Measurements from ENCODE around the gene TAS2R60. TPM values are rescaled to one million over a fixed set of nuclear protein-coding genes. Genes with fewer than 3 reads are reported as not detected.
A peak's percentile ranks its signal among the peaks of the same experiment; 100 is the strongest.

TAS2R60 gene
- total and polyA plus RNA-seq, 4 experiments from 2014 or later = 0.36 to 1.4 (median 0.92) TPM

DNA sequence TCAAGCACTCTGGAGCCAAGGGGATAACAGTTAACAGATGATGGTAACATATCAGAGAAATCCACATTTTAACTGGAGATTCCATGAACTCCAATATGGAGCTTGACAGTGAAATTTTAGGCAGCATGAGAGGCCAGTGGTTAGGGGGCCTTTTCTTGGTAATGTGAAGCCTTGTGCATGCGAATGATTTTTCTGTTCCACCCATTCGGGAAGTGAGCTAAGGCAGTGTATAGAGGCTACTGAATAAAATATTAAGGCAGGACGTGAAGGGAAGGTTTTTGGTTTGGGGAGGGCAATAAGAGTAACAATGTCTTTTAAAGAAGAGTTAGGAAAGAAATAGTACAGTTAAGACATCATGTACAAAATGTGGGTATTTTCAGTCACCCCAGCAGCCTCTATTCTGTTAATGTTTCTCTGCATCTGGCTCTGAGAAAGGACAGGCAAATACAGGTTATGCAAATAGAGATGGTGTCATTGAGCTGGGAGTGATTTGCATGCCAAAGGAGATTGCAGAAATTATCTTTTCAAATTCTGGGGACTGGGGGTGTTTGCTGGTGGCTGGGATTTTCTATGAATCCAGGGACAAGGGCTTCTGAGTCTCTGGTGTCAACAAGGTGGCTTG lies 6.8 kb upstream of the TAS2R60 start:
- peaks cover 4 to 17% of the 10 kb centered on the region in 2 donors for H3K36me3 Mint-ChIP-seq
- H3K36me3 ChIP-seq (ENCODE audit: insufficient read depth, low read length) = no peaks in the 10 kb centered on the region
- peaks cover 10 to 20% (median 12%) of the 10 kb centered on the region in 4 donors for H3K4me1 Mint-ChIP-seq
- ChIA-PET CTCF (ENCODE audit: partially characterized antibody) (interaction anchor here (0.7 kb wide), 1 partner anchor 140 kb away, joined by 3 read pairs; no protein-coding TSS in a partner anchor), POLR2A (ENCODE audit: partially characterized antibody) (no interaction called here)
- no peak overlapping the region for H3K27ac ChIP-seq (ENCODE audit: low read depth, low read length)
- peaks cover 9% of the 10 kb centered on the region for H3K4me1 ChIP-seq (ENCODE audit: insufficient read depth, low read length)
- no peaks in the 10 kb centered on the region for H3K9me3 Mint-ChIP-seq
- H3K4me3 Mint-ChIP-seq = no peak overlapping the region
- H3K9me3 ChIP-seq (ENCODE audit: control insufficient read depth in 1 of 2, low read length in 2 of 2) = no peaks in the 10 kb centered on the region
- H3K4me3 ChIP-seq (ENCODE audit: low read length in 2 of 2) = no peak overlapping the region
- peak overlapping the region in 2 of 7 donors; percentile 32 to 62 for H3K27ac Mint-ChIP-seq
- DNase-seq = no peak
- H3K27me3 ChIP-seq (ENCODE audit: insufficient read depth, low read length) = no peaks in the 10 kb centered on the region
- no peaks in the 10 kb centered on the region for H3K27me3 Mint-ChIP-seq
- intact Hi-C loops (cut with micrococcal nuclease) = no loop called here

DNA sequence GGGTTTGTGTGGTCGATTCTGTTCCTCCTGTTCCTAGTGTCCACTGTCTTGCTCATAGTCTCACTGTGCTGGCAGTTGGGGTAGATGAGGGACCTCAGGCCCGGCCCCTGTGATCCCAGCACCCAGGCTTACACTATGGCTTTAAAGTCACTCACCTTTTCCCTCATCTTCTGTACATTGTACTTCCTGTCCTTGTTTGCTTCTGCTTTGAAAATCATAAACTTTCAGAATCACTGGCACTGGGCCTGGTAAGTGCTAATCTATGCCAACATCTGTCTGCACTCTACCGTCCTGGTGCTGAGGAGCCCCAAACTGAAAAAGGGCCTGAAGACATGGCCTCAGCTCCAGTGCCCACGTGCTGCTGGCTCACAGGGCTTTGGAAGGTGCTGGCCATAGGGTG lies 5.7 kb upstream of the TAS2R60 start:
- H3K4me3 Mint-ChIP-seq = peak overlapping the region in 2 of 8 donors; percentile 5 to 12
- H3K27ac Mint-ChIP-seq = peak overlapping the region in 6 of 7 donors; percentile 7 to 29 (median 14)

DNA sequence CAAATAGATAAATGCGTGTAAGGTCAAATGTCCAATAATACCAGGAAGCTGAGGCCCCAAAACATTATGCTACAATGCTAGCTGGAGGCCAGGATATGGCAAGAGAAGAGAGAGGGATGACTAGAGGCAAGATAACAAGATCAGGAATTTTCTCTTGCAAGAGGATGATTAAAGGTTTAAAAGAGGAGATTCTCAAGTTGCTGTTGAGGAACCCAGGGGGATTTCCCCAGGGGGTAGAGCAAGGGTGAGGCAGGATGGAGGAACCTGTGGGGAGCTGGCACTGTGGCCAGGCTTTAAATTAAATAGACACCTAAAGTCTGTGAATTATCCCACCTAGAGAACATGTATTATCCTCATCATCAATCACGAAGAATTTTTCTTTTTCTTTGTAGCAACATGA lies 3.4 kb upstream of the TAS2R60 start:
- no peaks in the 10 kb centered on the region for H3K9me3 ChIP-seq (ENCODE audit: control insufficient read depth in 1 of 2, low read length in 2 of 2)
- H3K4me3 Mint-ChIP-seq = no peak overlapping the region
- no peaks in the 10 kb centered on the region for H3K36me3 ChIP-seq (ENCODE audit: insufficient read depth, low read length)
- no peaks in the 10 kb centered on the region for H3K27me3 Mint-ChIP-seq
- H3K4me1 Mint-ChIP-seq = peaks cover 10 to 16% (median 12%) of the 10 kb centered on the region in 4 donors
- CTCF ChIA-PET (ENCODE audit: partially characterized antibody) = interaction anchor here (0.7 to 0.8 kb wide), 2 partner anchors 15 to 225 kb away, joined by 3 read pairs; no protein-coding TSS in a partner anchor
- H3K27ac Mint-ChIP-seq = no peak overlapping the region
- H3K36me3 Mint-ChIP-seq = peaks cover 3 to 14% of the 10 kb centered on the region in 2 donors
- H3K27ac ChIP-seq (ENCODE audit: low read depth, low read length) = no peak overlapping the region
- H3K4me1 ChIP-seq (ENCODE audit: insufficient read depth, low read length) = peaks cover 9% of the 10 kb centered on the region
- no peaks in the 10 kb centered on the region for H3K27me3 ChIP-seq (ENCODE audit: insufficient read depth, low read length)
- no peak for DNase-seq
- H3K4me3 ChIP-seq (ENCODE audit: low read length in 2 of 2) = no peak overlapping the region
- H3K9me3 Mint-ChIP-seq = no peaks in the 10 kb centered on the region
- POLR2A ChIA-PET (ENCODE audit: partially characterized antibody) = no interaction called here
- intact Hi-C loops (cut with micrococcal nuclease) = no loop called here

More for the DNA sequence above, 5.7 kb upstream of the TAS2R60 start:
- peaks cover 10 to 16% (median 12%) of the 10 kb centered on the region in 4 donors for H3K4me1 Mint-ChIP-seq
- H3K27me3 Mint-ChIP-seq = no peaks in the 10 kb centered on the region
- no peak overlapping the region for H3K27ac ChIP-seq (ENCODE audit: low read depth, low read length)
- peaks cover 9% of the 10 kb centered on the region for H3K4me1 ChIP-seq (ENCODE audit: insufficient read depth, low read length)
- ChIA-PET POLR2A (ENCODE audit: partially characterized antibody) (no interaction called here), CTCF (ENCODE audit: partially characterized antibody) (no interaction called here)
- intact Hi-C loops (cut with micrococcal nuclease) = no loop called here
- DNase-seq = no peak
- H3K9me3 Mint-ChIP-seq = no peaks in the 10 kb centered on the region
- no peak overlapping the region for H3K4me3 ChIP-seq (ENCODE audit: low read length in 2 of 2)
- H3K27me3 ChIP-seq (ENCODE audit: insufficient read depth, low read length) = no peaks in the 10 kb centered on the region
- no peaks in the 10 kb centered on the region for H3K9me3 ChIP-seq (ENCODE audit: control insufficient read depth in 1 of 2, low read length in 2 of 2)
- no peaks in the 10 kb centered on the region for H3K36me3 ChIP-seq (ENCODE audit: insufficient read depth, low read length)
- peaks cover 3 to 21% of the 10 kb centered on the region in 2 donors for H3K36me3 Mint-ChIP-seq

DNA sequence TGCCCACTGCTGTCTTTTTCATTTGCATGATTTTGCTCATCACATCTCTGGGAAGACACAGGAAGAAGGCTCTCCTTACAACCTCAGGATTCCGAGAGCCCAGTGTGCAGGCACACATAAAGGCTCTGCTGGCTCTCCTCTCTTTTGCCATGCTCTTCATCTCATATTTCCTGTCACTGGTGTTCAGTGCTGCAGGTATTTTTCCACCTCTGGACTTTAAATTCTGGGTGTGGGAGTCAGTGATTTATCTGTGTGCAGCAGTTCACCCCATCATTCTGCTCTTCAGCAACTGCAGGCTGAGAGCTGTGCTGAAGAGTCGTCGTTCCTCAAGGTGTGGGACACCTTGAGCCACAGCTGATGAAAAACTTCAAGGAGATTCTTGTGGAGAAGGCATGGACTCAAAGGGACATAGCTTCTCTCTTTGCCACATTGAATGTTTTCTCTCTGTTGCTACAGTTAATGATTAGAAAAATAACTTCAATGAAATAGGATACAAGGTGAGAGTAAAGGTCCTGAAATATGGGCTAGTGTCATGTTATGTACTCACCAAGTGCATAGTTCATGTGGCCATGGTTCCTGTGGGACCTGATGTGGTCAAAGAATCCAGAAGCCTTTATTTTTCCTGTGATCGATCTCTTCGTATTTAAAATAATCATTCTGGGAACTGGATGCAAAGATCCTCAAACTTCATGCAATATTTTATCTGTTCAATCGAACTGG lies 970 bp downstream of the TAS2R60 start:
- DNase-seq = no peak
- H3K27ac ChIP-seq (ENCODE audit: low read depth, low read length) = no peak overlapping the region
- Mint-ChIP-seq H3K27ac (no peak overlapping the region), H3K4me1 (no peaks in the 10 kb centered on the region), H3K9me3 (no peaks in the 10 kb centered on the region), H3K27me3 (peaks cover 0 to 1% of the 10 kb centered on the region in 2 donors), H3K4me3 (no peak overlapping the region), H3K36me3 (peaks cover 0 to 7% of the 10 kb centered on the region in 2 donors)
- ChIA-PET CTCF (ENCODE audit: partially characterized antibody) (no interaction called here), POLR2A (ENCODE audit: partially characterized antibody) (no interaction called here)
- no peaks in the 10 kb centered on the region for H3K4me1 ChIP-seq (ENCODE audit: insufficient read depth, low read length)
- no peaks in the 10 kb centered on the region for H3K27me3 ChIP-seq (ENCODE audit: insufficient read depth, low read length)
- no peaks in the 10 kb centered on the region for H3K9me3 ChIP-seq (ENCODE audit: control insufficient read depth in 1 of 2, low read length in 2 of 2)
- intact Hi-C loops (cut with micrococcal nuclease) = no loop called here
- no peaks in the 10 kb centered on the region for H3K36me3 ChIP-seq (ENCODE audit: insufficient read depth, low read length)
- H3K4me3 ChIP-seq (ENCODE audit: low read length in 2 of 2) = no peak overlapping the region

DNA sequence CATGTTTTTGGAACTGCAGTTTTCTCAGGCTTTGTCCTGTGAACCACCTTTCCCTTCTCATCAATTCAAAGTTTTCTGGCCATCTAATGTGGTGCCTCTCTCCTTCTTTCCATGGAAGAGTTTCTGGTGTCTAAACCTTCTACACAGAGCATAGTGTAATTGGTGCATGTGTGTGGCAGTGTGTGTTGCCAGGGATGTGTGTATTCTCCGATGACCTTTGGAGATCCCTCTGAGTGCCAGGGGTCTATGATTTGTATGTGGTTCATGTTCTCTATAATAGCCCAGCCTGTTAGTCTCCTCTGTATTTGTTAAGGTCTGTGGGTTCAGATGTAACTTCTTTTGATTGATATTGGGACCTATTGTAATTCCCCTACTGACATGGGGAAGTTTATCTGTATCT lies 1.5 kb downstream of the TAS2R60 start:
- Mint-ChIP-seq H3K27me3 (peaks cover 0 to 1% of the 10 kb centered on the region in 2 donors), H3K4me1 (no peaks in the 10 kb centered on the region), H3K27ac (no peak overlapping the region), H3K4me3 (no peak overlapping the region), H3K9me3 (no peaks in the 10 kb centered on the region), H3K36me3 (peaks cover 0 to 4% of the 10 kb centered on the region in 2 donors)
- DNase-seq = no peak
- intact Hi-C loops (cut with micrococcal nuclease) = no loop called here
- Histone ChIP-seq H3K27me3 (ENCODE audit: insufficient read depth, low read length) (no peaks in the 10 kb centered on the region), H3K27ac (ENCODE audit: low read depth, low read length) (no peak overlapping the region), H3K36me3 (ENCODE audit: insufficient read depth, low read length) (no peaks in the 10 kb centered on the region), H3K9me3 (ENCODE audit: control insufficient read depth in 1 of 2, low read length in 2 of 2) (no peaks in the 10 kb centered on the region), H3K4me3 (ENCODE audit: low read length in 2 of 2) (no peak overlapping the region), H3K4me1 (ENCODE audit: insufficient read depth, low read length) (no peaks in the 10 kb centered on the region)
- ChIA-PET POLR2A (ENCODE audit: partially characterized antibody) (no interaction called here), CTCF (ENCODE audit: partially characterized antibody) (no interaction called here)

- no peaks in the 10 kb centered on the region for H3K9me3 ChIP-seq (ENCODE audit: control insufficient read depth in 1 of 2, low read length in 2 of 2)
- no peak overlapping the region for H3K27ac ChIP-seq (ENCODE audit: low read depth, low read length)
- ChIA-PET POLR2A (ENCODE audit: partially characterized antibody) (no interaction called here), CTCF (ENCODE audit: partially characterized antibody) (no interaction called here)
- peaks cover 0 to 7% of the 10 kb centered on the region in 2 donors for H3K36me3 Mint-ChIP-seq
- H3K27ac Mint-ChIP-seq = no peak overlapping the region
- H3K9me3 Mint-ChIP-seq = no peaks in the 10 kb centered on the region
- H3K4me3 Mint-ChIP-seq = no peak overlapping the region
- intact Hi-C loops (cut with micrococcal nuclease) = no loop called here
- H3K27me3 ChIP-seq (ENCODE audit: insufficient read depth, low read length) = no peaks in the 10 kb centered on the region
- no peaks in the 10 kb centered on the region for H3K36me3 ChIP-seq (ENCODE audit: insufficient read depth, low read length)
- no peak overlapping the region for H3K4me3 ChIP-seq (ENCODE audit: low read length in 2 of 2)
- H3K4me1 Mint-ChIP-seq = no peaks in the 10 kb centered on the region
- DNase-seq = no peak
- peaks cover 1 to 2% of the 10 kb centered on the region in 2 donors for H3K27me3 Mint-ChIP-seq
- H3K4me1 ChIP-seq (ENCODE audit: insufficient read depth, low read length) = no peaks in the 10 kb centered on the region
Observed at GRCh38 chr7:143447466-143447865, 4.2 kb downstream of the TAS2R60 start.

DNA sequence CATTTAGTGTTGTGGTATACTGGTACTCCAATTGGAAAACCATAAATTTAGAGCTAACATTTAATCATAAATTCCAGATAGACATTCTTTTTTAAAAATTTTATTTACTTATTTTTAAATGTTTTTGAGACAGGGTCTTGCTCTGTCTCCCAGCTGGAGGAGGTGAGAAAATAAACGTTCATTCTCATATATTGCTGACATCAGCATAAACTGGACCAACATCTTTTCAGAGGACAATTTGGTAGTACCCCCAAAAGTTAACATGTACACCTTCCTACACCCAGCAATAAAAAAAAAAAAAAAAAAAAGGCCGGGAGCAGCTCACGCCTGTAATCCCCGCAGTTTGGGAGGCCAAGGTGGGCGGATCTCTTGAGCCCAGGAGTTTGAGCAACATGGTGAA lies 5.2 kb downstream of the TAS2R60 start:
- Histone ChIP-seq H3K36me3 (ENCODE audit: insufficient read depth, low read length) (no peaks in the 10 kb centered on the region), H3K27ac (ENCODE audit: low read depth, low read length) (no peak overlapping the region), H3K27me3 (ENCODE audit: insufficient read depth, low read length) (no peaks in the 10 kb centered on the region), H3K9me3 (ENCODE audit: control insufficient read depth in 1 of 2, low read length in 2 of 2) (no peaks in the 10 kb centered on the region), H3K4me1 (ENCODE audit: insufficient read depth, low read length) (no peaks in the 10 kb centered on the region), H3K4me3 (ENCODE audit: low read length in 2 of 2) (no peak overlapping the region)
- Mint-ChIP-seq H3K4me3 (no peak overlapping the region), H3K36me3 (peaks cover 0 to 8% of the 10 kb centered on the region in 2 donors), H3K4me1 (no peaks in the 10 kb centered on the region), H3K27me3 (peaks cover 1 to 2% of the 10 kb centered on the region in 2 donors), H3K9me3 (no peaks in the 10 kb centered on the region), H3K27ac (no peak overlapping the region)
- DNase-seq = no peak
- intact Hi-C loops (cut with micrococcal nuclease) = no loop called here
- CTCF ChIA-PET (ENCODE audit: partially characterized antibody) = interaction anchor here (0.7 kb wide), 1 partner anchor 1202 kb away, joined by 6 read pairs; no protein-coding TSS in a partner anchor
- POLR2A ChIA-PET (ENCODE audit: partially characterized antibody) = no interaction called here
